AG10803 (cell line): ENCODE results near the gene GPRIN1.

Source experiments
- DNase-seq: peaks from one replicate; pipeline ENCODE4 v3.0.0; 2010; ENCODE audit warnings: low read depth
- H3K4me3 ChIP-seq: 2 replicates; pipeline ENCODE4 v1.5.1; 2011; ENCODE audit warnings: mild to moderate bottlenecking, low read length, control low read depth
- TF ChIP-seq, protein P1 (sequence below): conservative IDR thresholded peaks from 2 replicates; pipeline ENCODE4 v1.5.1; 2011; ENCODE audit warnings: mild to moderate bottlenecking, low read length, control low read depth, inconsistent platforms

Gene GPRIN1

DNA sequence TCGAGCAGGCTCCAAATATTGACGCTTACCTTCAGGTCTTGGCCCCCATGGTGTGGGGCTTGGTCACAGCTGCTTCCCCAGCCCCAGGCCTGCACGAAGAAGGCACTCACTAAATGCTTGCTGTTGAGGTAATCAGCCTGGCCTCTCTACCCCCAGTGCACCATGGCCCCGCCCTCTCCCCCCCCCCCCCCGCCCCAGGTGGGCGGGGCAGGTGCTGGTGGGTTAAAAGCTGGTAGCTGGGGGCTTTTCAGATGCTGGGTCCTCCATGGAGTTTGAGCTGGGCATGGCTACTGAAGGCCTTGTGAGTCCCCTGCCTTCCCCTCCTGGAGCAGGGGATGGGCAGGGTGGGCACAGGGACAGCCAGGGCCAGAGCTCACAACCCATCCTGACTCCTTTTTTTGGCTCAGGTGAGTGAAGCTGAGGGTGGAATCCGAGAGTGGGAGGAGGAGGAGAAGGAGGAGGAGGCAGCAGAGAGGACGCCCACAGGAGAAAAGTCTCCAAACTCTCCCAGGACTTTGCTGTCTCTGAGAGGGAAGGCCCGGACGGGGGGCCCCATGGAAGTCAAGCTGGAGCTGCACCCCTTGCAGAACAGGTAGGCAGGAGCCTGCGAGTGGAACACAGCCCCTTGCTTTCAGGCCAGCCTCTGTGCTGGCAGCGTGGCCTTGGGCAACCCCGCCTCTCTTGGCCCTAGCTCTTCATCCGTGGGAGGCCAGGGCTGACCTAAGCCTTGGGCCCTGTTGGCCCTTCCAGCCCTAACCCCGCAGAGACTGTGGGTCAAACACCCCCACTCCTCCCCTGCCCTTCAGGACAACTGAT lies 32.9 kb upstream of the GPRIN1 start:
- TF ChIP-seq, protein P1, sequence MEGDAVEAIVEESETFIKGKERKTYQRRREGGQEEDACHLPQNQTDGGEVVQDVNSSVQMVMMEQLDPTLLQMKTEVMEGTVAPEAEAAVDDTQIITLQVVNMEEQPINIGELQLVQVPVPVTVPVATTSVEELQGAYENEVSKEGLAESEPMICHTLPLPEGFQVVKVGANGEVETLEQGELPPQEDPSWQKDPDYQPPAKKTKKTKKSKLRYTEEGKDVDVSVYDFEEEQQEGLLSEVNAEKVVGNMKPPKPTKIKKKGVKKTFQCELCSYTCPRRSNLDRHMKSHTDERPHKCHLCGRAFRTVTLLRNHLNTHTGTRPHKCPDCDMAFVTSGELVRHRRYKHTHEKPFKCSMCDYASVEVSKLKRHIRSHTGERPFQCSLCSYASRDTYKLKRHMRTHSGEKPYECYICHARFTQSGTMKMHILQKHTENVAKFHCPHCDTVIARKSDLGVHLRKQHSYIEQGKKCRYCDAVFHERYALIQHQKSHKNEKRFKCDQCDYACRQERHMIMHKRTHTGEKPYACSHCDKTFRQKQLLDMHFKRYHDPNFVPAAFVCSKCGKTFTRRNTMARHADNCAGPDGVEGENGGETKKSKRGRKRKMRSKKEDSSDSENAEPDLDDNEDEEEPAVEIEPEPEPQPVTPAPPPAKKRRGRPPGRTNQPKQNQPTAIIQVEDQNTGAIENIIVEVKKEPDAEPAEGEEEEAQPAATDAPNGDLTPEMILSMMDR = no peak
- no peak for DNase-seq
- no peak overlapping the region for H3K4me3 ChIP-seq

GRCh38 chr5:176640616-176641015 lies 30.7 kb upstream of the GPRIN1 start:
- TF ChIP-seq, protein P1 = no peak
- no peak for DNase-seq
- no peak overlapping the region for H3K4me3 ChIP-seq

- TF ChIP-seq, protein P1 = no peak
- DNase-seq = peak; percentile 80
- H3K4me3 ChIP-seq = no peak overlapping the region
These were observed 30.0 kb upstream of the GPRIN1 start for GRCh38 chr5:176639981-176640380.

- DNase-seq = no peak
- TF ChIP-seq, protein P1 = no peak
- H3K4me3 ChIP-seq = no peak overlapping the region
These were observed 29.3 kb upstream of the GPRIN1 start for GRCh38 chr5:176639208-176639607.

DNA sequence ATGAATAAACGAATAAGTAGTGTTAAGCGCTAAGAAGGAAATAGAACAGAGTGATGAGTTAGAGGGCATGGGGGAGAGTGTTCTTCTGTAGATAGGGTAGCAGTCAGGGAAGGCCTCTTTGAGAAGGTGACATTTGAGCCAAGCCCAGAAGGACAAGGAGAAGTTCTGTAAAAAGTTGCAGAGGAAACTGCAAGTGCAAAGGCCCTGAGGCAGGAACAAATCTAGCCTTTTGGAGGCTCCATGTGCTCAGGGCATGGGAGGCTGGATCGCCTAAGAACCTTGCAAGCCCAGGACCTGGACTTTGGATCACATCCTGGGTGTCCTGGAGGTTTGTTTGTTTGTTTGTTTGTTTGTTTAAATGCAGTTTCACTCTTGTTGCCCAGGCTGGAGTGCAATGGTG lies 28.5 kb upstream of the GPRIN1 start:
- no peak overlapping the region for H3K4me3 ChIP-seq
- DNase-seq = no peak
- TF ChIP-seq, protein P1 = no peak

GRCh38 chr5:176637556-176637955 lies 27.6 kb upstream of the GPRIN1 start:
- H3K4me3 ChIP-seq = no peak overlapping the region
- TF ChIP-seq, protein P1 = no peak
- DNase-seq = no peak

- H3K4me3 ChIP-seq = no peak overlapping the region
- DNase-seq = peak; percentile 34
- TF ChIP-seq, protein P1 = no peak
These were observed 26.5 kb upstream of the GPRIN1 start for GRCh38 chr5:176636426-176636825.
